Breast epithelium (tissue), 3 donors: ENCODE data around the gene UNC93B1.
A peak's percentile ranks its signal among the peaks of the same experiment; 100 is the strongest.

Source experiments
- CTCF ChIP-seq, 3 donors: fragments of 450-650 bp; IDR thresholded peaks; one replicate each; pipeline ENCODE4 v1.5.1; 2016 to 2017; ENCODE audit warnings: antibody characterized with exemption in 3 of 3, mild to moderate bottlenecking in 3 of 3, moderate library complexity in 3 of 3
- POLR2A ChIP-seq: fragments of 450-650 bp; IDR thresholded peaks from one replicate; pipeline ENCODE4 v1.6.1; 2016; ENCODE audit warnings: antibody characterized with exemption, mild to moderate bottlenecking, moderate library complexity

- TF ChIP-seq CTCF (IDR thresholded peaks at IDR 0.05) (peak in 1 of 3 donors; percentile 25), POLR2A (peak; percentile 89)
These were observed 35.0 kb upstream of the UNC93B1 start, which contains the start of gene TCIRG1 for GRCh38 chr11:68038718-68039525.
